SU-DHL-6 (cell line): ENCODE measurements around the gene TBC1D10A.

Source experiments
- H2AFZ ChIP-seq: fragments of 200-600 bp; sonication (generic); 2 replicates; pipeline ENCODE4 v1.6.1; 2014; ENCODE audit warnings: low read depth, mild to moderate bottlenecking, moderate library complexity, mixed read lengths, antibody characterized with exemption, low read length; ENCODE audit not compliant: severe bottlenecking
- H3F3A ChIP-seq: fragments of 200-600 bp; shearing (Covaris generic); 2 replicates; pipeline ENCODE4 v1.6.0; 2016; ENCODE audit warnings: antibody characterized with exemption, mild to moderate bottlenecking; ENCODE audit not compliant: insufficient read depth
- H3K27ac ChIP-seq: fragments of 200-600 bp; sonication (generic); 2 replicates; pipeline ENCODE4 v1.5.1; 2016; ENCODE audit warnings: low read depth, mild to moderate bottlenecking, low read length, moderate library complexity, mixed read lengths
- H3K27me3 ChIP-seq: fragments of 200-600 bp; sonication (generic), shearing (Covaris generic); 2 replicates; pipeline ENCODE4 v1.6.0; 2014; ENCODE audit warnings: mild to moderate bottlenecking, low read length
- H3K36me3 ChIP-seq: fragments of 200-600 bp; sonication (generic); 2 replicates; pipeline ENCODE4 v1.6.1; 2014; ENCODE audit warnings: mild to moderate bottlenecking, low read length, mixed read lengths
- H3K4me2 ChIP-seq: fragments of 300-600, 200-600 bp; shearing (Covaris generic), sonication (generic); 2 replicates; pipeline ENCODE4 v1.6.0; 2014; ENCODE audit warnings: low read length, low read depth, mild to moderate bottlenecking; ENCODE audit not compliant: poor library complexity, severe bottlenecking
- H3K4me3 ChIP-seq: fragments of 200-600 bp; sonication (generic); 2 replicates; pipeline ENCODE4 v1.5.1; 2014; ENCODE audit warnings: antibody characterized with exemption, low read length, mild to moderate bottlenecking, mixed read lengths; ENCODE audit not compliant: insufficient read depth, poor library complexity, severe bottlenecking
- H3K79me2 ChIP-seq: fragments of 200-600 bp; sonication (generic); 2 replicates; pipeline ENCODE4 v1.6.1; 2014; ENCODE audit warnings: mild to moderate bottlenecking, low read length, moderate library complexity; ENCODE audit not compliant: insufficient read depth
- H3K9ac ChIP-seq: fragments of 200-600 bp; sonication (generic); 2 replicates; pipeline ENCODE4 v1.7.0; 2014; ENCODE audit warnings: mild to moderate bottlenecking, low read length
- H3K9me2 ChIP-seq: fragments of 200-600 bp; sonication (generic); replicated peaks from 2 replicates; pipeline ENCODE4 v1.6.1; 2014; ENCODE audit warnings: low read length; ENCODE audit not compliant: insufficient read depth
- H3K9me3 ChIP-seq: fragments of 200-600 bp; sonication (generic); 2 replicates; pipeline ENCODE4 v1.6.1; 2014; ENCODE audit warnings: low read length, mixed read lengths; ENCODE audit not compliant: insufficient read depth
- H4K20me1 ChIP-seq: fragments of 200-600 bp; sonication (generic); 2 replicates; pipeline ENCODE4 v1.6.1; 2014; ENCODE audit warnings: low read depth, mild to moderate bottlenecking, antibody characterized with exemption, low read length, moderate library complexity, mixed read lengths
- CTCF ChIP-seq: fragments of 200-600 bp; sonication (generic); IDR thresholded peaks from one replicate; pipeline ENCODE4 v1.5.1; 2017; ENCODE audit warnings: antibody characterized with exemption, mild to moderate bottlenecking, low read length, moderate library complexity; ENCODE audit not compliant: insufficient read depth, poor library complexity, severe bottlenecking
- EZH2phosphoT487 ChIP-seq: fragments of 200-600 bp; sonication (generic), shearing (Covaris generic); conservative IDR thresholded peaks from 2 replicates; pipeline ENCODE4 v1.6.1; 2018; ENCODE audit warnings: mild to moderate bottlenecking, antibody characterized with exemption, low read length, moderate library complexity, mixed read lengths

Gene TBC1D10A

GRCh38 chr22:30247561-30247960 lies 79.2 kb downstream of the TBC1D10A start:
- Histone ChIP-seq H3K79me2 (no peaks in the 10 kb centered on the region), H3K4me3 (no peak overlapping the region), H3K9me2 (no peaks in the 10 kb centered on the region), H3F3A (no peaks in the 10 kb centered on the region), H3K36me3 (no peaks in the 10 kb centered on the region), H4K20me1 (no peaks in the 10 kb centered on the region), H3K27ac (no peak overlapping the region), H3K9ac (no peak overlapping the region), H2AFZ (no peak overlapping the region), H3K9me3 (no peaks in the 10 kb centered on the region), H3K4me2 (no peak overlapping the region), H3K27me3 (no peaks in the 10 kb centered on the region; the same call in 1 of the 2 replicates)
- TF ChIP-seq EZH2phosphoT487 = no peak
- TF ChIP-seq CTCF = no peak

DNA sequence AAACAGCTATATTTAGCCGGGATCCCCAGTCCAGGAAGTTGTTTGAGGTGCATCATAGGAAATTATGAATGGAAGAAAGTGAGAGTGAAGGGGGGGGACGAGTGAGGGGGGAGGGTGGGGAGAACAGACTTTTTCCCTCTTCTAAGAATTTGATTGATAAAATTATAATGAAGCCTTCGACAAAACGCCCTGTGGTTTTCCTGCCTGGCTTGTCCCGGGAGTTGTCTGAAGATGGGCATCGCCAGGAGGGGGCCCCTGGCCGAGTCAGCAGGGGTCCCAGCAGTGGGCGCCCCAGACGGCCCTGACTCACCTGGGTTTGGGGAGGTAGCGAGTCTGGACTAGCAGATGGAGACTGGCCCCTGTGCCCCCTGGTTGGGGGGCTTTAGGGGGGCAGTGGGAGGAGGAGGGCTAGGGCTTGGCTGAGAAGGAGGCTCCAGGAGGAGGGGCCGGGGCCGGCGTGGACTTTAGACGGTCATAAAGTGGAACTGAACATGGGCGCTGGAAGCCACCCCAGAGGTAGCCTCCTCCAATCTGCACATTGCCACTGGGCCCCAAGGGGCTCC lies 79.8 kb downstream of the TBC1D10A start:
- Histone ChIP-seq H2AFZ (no peak overlapping the region), H4K20me1 (no peaks in the 10 kb centered on the region), H3K27me3 (no peaks in the 10 kb centered on the region; the same call in 1 of the 2 replicates), H3K9me3 (no peaks in the 10 kb centered on the region), H3K9ac (no peak overlapping the region), H3K4me3 (no peak overlapping the region), H3F3A (no peaks in the 10 kb centered on the region), H3K4me2 (no peak overlapping the region), H3K9me2 (no peaks in the 10 kb centered on the region), H3K27ac (no peak overlapping the region), H3K79me2 (no peaks in the 10 kb centered on the region), H3K36me3 (no peaks in the 10 kb centered on the region)
- no peak for TF ChIP-seq CTCF
- TF ChIP-seq EZH2phosphoT487 = no peak

DNA sequence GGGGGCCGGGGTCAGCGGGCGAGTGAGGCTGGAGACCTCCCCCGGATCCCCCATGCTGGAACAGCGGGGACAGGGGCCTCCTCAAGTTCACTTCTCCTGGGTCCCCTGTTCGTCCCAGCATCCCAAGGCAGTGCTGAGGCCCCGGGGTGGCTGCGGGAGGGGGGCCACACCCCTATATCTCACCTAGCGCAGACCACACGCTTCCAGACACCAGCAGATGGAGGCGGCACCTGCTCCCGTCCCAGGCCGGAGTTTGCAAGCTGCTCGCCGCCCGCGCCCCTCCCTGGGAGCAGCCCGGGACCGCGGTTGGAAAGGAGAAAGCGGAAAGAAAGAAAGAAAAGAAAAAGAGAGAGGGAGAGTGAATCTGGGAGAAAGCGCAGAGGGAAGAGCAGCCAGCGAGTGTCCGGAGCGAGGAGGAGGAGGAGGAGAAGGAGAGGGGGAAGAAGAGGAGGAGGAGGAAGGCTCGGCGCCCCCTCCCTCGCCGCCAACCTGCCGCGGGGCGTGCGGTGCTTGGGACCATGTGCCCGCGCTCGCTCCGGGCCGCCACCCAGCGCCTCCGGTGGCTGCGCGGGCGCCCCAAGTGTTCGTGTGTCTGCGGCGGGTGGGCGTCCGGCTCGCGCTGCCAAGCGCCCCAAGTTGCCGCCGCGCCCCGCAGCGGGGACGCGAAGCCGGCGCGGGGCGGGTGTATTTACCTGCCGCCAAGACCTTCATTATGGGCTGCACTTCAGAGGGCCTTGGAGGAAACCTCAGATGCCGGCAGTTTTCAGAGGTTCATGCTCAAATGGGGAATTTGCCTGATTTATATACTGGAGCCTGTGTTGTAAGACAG lies 80.5 kb downstream of the TBC1D10A start, which contains the start of gene LIF:
LIF (minus strand) TSS at position 775 of the 829 bp plus-strand sequence; CDS start at position 711, 64 bp downstream.
- H3F3A ChIP-seq = no peaks in the 10 kb centered on the region
- no peaks in the 10 kb centered on the region for H3K9me2 ChIP-seq
- H3K27ac ChIP-seq = no peak within 1 kb of the TSS
- TF ChIP-seq EZH2phosphoT487 (no peak), CTCF (no peak)
- no peaks in the 10 kb centered on the region for H4K20me1 ChIP-seq
- no peak within 1 kb of the TSS for H3K4me2 ChIP-seq
- H3K27me3 ChIP-seq = no peaks in the 10 kb centered on the region; the same call in 1 of the 2 replicates
- H3K79me2 ChIP-seq = no peaks in the 10 kb centered on the region
- H2AFZ ChIP-seq = no peak within 1 kb of the TSS
- H3K9ac ChIP-seq = no peak within 1 kb of the TSS
- no peaks in the 10 kb centered on the region for H3K9me3 ChIP-seq
- no peaks in the 10 kb centered on the region for H3K36me3 ChIP-seq
- H3K4me3 ChIP-seq = no peak within 1 kb of the TSS
